ENCODE data around the gene CARF.

Gene CARF

DNA sequence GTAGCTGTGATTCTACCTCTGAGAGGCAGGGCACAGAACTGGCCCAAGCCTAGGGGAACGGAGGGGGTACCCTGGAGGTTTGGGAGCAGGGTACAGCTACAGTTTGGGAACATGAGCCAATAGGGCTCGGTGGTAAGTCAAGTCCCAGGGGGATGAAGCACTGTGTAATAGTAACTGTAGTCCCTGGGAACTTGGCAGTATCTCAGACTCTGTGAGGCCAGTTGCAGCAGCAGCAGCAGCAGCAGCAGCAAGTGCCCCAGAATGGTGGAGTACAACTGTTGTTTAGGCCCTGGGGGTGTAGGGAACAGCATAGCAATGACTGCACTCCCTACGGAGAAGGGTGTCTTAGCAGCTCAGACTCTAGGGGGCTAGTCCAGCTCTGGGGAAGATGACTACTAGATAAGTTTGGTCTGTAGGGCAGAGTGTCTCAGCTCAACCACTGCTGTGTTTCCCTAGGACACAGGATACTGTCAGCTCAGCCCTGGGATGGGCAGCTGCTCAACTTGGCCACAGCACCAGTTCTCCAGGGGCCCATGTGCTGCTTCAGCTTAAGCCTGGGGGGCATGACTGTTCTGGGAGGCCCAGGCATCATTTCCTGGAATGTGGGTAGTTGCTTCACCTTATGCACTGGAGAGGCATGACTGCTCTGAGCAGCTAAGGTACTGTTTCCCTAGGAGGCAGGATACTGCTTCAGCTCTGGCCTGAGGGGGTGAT is 20.5 kb downstream of the CARF start:
- peak overlapping the region; percentile 54 for H2BK15ac ChIP-seq (ENCODE audit: low read depth, poor library complexity, severe bottlenecking)
- H3K9ac ChIP-seq (ENCODE audit: low read length): peak overlapping the region; percentile 66
- H2AK5ac ChIP-seq (ENCODE audit: low read length, severe bottlenecking): no peak overlapping the region
- no peak overlapping the region for H3K4me2 ChIP-seq (ENCODE audit: low read length, poor library complexity, severe bottlenecking)
- peak overlapping the region in 1 of 2 experiments; percentile 37 for H3K4me3 ChIP-seq (ENCODE audit: insufficient read depth in 1 of 2, low read depth in 1 of 2, low read length in 2 of 2)
- peaks cover 8% of the 10 kb centered on the region for H3K4me1 ChIP-seq (ENCODE audit: control insufficient read depth, insufficient read depth, low read depth, low read length)
- H3K14ac ChIP-seq (ENCODE audit: low read length in 2 of 2): no peak overlapping the region
- H4K8ac ChIP-seq (ENCODE audit: low read length): no peak overlapping the region
- H2BK5ac ChIP-seq (ENCODE audit: low read depth, low read length, poor library complexity, severe bottlenecking): no peak overlapping the region
- no peak overlapping the region for H2AFZ ChIP-seq (ENCODE audit: low read depth, low read length)
- H3K36me3 ChIP-seq (ENCODE audit: control insufficient read depth in 1 of 2, insufficient read depth in 2 of 2, low read depth in 1 of 2, low read length in 2 of 2): peaks cover 11% of the 10 kb centered on the region in 2 experiments
- H2BK120ac ChIP-seq (ENCODE audit: low read depth, low read length): no peak overlapping the region
- H4K91ac ChIP-seq (ENCODE audit: low read length): peak overlapping the region; percentile 18
- peaks cover 2% of the 10 kb centered on the region for H3K79me1 ChIP-seq (replicated peaks; ENCODE audit: low read length, poor library complexity, severe bottlenecking)
- H3K18ac ChIP-seq (ENCODE audit: low read depth in 1 of 2, low read length in 2 of 2): no peak overlapping the region
- H2BK12ac ChIP-seq (ENCODE audit: low read length in 2 of 2): peak overlapping the region in 1 of 2 experiments; percentile 45
- H3K27ac ChIP-seq (ENCODE audit: low read length, poor library complexity, severe bottlenecking): no peak overlapping the region
- no peak overlapping the region for H3K23ac ChIP-seq (ENCODE audit: low read length in 2 of 2)
- H3K27me3 ChIP-seq (ENCODE audit: control insufficient read depth in 1 of 2, insufficient read depth in 1 of 2, low read length in 2 of 2): no peaks in the 10 kb centered on the region
- DNase-seq: peak; percentile 37
- 97% methylated on average over 3 of the region's 3 CpGs for WGBS
- H3K9me3 ChIP-seq (ENCODE audit: control insufficient read depth, low read length): no peaks in the 10 kb centered on the region
- no peak overlapping the region for H3K4ac ChIP-seq (ENCODE audit: low read depth in 1 of 2, low read length in 2 of 2)

DNA sequence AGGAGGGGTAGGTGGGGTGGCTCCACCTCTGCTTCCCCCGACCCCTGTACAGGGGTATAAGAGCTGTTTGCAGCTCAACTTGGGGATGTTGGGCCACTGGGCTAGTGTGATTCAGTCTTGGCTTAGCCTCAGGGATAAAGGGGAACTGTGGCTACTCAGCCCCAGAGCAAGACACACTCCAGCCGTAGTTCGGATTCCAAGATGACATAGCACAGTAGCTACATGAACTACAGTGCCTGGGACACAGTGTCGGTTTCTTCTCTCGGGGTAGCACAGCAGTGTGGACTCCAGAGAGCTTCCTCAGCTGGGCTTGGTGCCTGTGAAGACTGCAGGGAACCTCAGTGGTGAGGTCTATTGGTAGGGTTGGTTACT is 21.1 kb downstream of the CARF start:
- Histone ChIP-seq H2BK120ac (ENCODE audit: low read depth, low read length) (no peak overlapping the region), H3K27me3 (ENCODE audit: control insufficient read depth in 1 of 2, insufficient read depth in 1 of 2, low read length in 2 of 2) (no peaks in the 10 kb centered on the region), H3K4me3 (ENCODE audit: insufficient read depth in 1 of 2, low read depth in 1 of 2, low read length in 2 of 2) (peak overlapping the region in 1 of 2 experiments; percentile 37), H2BK15ac (ENCODE audit: low read depth, poor library complexity, severe bottlenecking) (no peak overlapping the region), H3K4me1 (ENCODE audit: control insufficient read depth, insufficient read depth, low read depth, low read length) (peaks cover 8% of the 10 kb centered on the region), H4K8ac (ENCODE audit: low read length) (no peak overlapping the region), H3K23ac (ENCODE audit: low read length in 2 of 2) (no peak overlapping the region), H2AK5ac (ENCODE audit: low read length, severe bottlenecking) (no peak overlapping the region), H3K27ac (ENCODE audit: low read length, poor library complexity, severe bottlenecking) (no peak overlapping the region), H3K14ac (ENCODE audit: low read length in 2 of 2) (no peak overlapping the region), H2AFZ (ENCODE audit: low read depth, low read length) (no peak overlapping the region), H3K9me3 (ENCODE audit: control insufficient read depth, low read length) (no peaks in the 10 kb centered on the region), H2BK5ac (ENCODE audit: low read depth, low read length, poor library complexity, severe bottlenecking) (no peak overlapping the region), H2BK12ac (ENCODE audit: low read length in 2 of 2) (peak overlapping the region in 1 of 2 experiments; percentile 45), H4K91ac (ENCODE audit: low read length) (no peak overlapping the region), H3K4ac (ENCODE audit: low read depth in 1 of 2, low read length in 2 of 2) (no peak overlapping the region), H3K36me3 (ENCODE audit: control insufficient read depth in 1 of 2, insufficient read depth in 2 of 2, low read depth in 1 of 2, low read length in 2 of 2) (peaks cover 6 to 11% of the 10 kb centered on the region in 2 experiments), H3K4me2 (ENCODE audit: low read length, poor library complexity, severe bottlenecking) (no peak overlapping the region), H3K9ac (ENCODE audit: low read length) (peak overlapping the region; percentile 48), H3K18ac (ENCODE audit: low read depth in 1 of 2, low read length in 2 of 2) (no peak overlapping the region), H3K79me1 (replicated peaks; ENCODE audit: low read length, poor library complexity, severe bottlenecking) (peaks cover 2% of the 10 kb centered on the region)
- WGBS: 95% methylated on average over 5 of the region's 5 CpGs
- no peak for DNase-seq

DNA sequence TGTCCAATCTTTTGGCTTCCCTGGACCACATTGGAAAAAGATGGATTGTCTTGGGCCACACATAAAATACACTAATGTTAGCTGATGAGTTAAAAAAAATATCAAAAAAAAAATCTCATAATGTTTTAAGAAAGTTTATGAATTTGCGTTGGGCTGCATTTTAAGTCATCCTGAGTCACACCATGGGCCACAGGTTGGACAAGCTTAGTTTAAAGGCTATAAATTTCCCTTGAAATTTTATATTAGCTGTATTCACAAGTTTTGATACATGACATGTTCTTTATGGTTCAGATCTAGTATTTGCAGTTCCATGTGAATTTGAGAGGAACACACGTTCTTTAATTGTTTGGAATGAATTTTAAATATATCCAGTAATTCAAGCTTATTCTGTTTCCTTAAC is 21.9 kb downstream of the CARF start:
- Histone ChIP-seq H2AFZ (ENCODE audit: low read depth, low read length) (no peak overlapping the region), H3K14ac (ENCODE audit: low read length in 2 of 2) (no peak overlapping the region), H3K4me3 (ENCODE audit: insufficient read depth in 1 of 2, low read depth in 1 of 2, low read length in 2 of 2) (no peak overlapping the region), H2BK12ac (ENCODE audit: low read length in 2 of 2) (no peak overlapping the region), H4K91ac (ENCODE audit: low read length) (no peak overlapping the region), H4K8ac (ENCODE audit: low read length) (no peak overlapping the region), H3K4me1 (ENCODE audit: control insufficient read depth, insufficient read depth, low read depth, low read length) (peaks cover 8% of the 10 kb centered on the region), H2AK5ac (ENCODE audit: low read length, severe bottlenecking) (no peak overlapping the region), H3K18ac (ENCODE audit: low read depth in 1 of 2, low read length in 2 of 2) (no peak overlapping the region), H3K23ac (ENCODE audit: low read length in 2 of 2) (no peak overlapping the region), H3K27ac (ENCODE audit: low read length, poor library complexity, severe bottlenecking) (no peak overlapping the region), H3K4ac (ENCODE audit: low read depth in 1 of 2, low read length in 2 of 2) (no peak overlapping the region), H3K9ac (ENCODE audit: low read length) (no peak overlapping the region), H2BK5ac (ENCODE audit: low read depth, low read length, poor library complexity, severe bottlenecking) (no peak overlapping the region), H3K4me2 (ENCODE audit: low read length, poor library complexity, severe bottlenecking) (no peak overlapping the region), H3K79me1 (replicated peaks; ENCODE audit: low read length, poor library complexity, severe bottlenecking) (peaks cover 2% of the 10 kb centered on the region), H3K36me3 (ENCODE audit: control insufficient read depth in 1 of 2, insufficient read depth in 2 of 2, low read depth in 1 of 2, low read length in 2 of 2) (peaks cover 8 to 11% of the 10 kb centered on the region in 2 experiments), H3K9me3 (ENCODE audit: control insufficient read depth, low read length) (peaks cover 5% of the 10 kb centered on the region), H2BK120ac (ENCODE audit: low read depth, low read length) (no peak overlapping the region), H3K27me3 (ENCODE audit: control insufficient read depth in 1 of 2, insufficient read depth in 1 of 2, low read length in 2 of 2) (no peaks in the 10 kb centered on the region), H2BK15ac (ENCODE audit: low read depth, poor library complexity, severe bottlenecking) (no peak overlapping the region)
- no peak for DNase-seq
- no CpG with 5 or more reads among the region's 2 CpGs for WGBS

DNA sequence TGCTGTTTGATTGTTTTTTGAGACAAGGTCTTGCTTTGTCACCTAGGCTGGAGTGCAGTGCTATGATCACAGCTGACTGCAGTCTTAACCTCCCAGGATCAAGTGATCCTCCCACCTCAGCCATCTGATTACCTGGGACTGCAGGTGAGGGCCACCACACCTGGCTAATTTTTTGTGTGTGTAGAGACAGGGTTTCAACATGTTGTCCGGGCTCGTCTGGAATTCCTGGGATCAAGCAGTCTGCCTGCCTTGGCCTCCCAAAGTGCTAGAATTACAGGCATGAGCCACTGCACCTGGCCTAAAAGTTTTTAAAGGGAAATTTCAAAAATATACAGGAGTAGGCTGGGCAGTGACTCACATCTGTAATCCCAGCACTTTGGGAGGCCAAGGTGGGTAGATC is 22.4 kb downstream of the CARF start:
- H2AK5ac ChIP-seq (ENCODE audit: low read length, severe bottlenecking): no peak overlapping the region
- WGBS: 93% methylated on average over 2 of the region's 2 CpGs
- no peak overlapping the region for H4K8ac ChIP-seq (ENCODE audit: low read length)
- no peak overlapping the region for H2BK15ac ChIP-seq (ENCODE audit: low read depth, poor library complexity, severe bottlenecking)
- H3K9ac ChIP-seq (ENCODE audit: low read length): no peak overlapping the region
- no peak overlapping the region for H4K91ac ChIP-seq (ENCODE audit: low read length)
- H3K14ac ChIP-seq (ENCODE audit: low read length in 2 of 2): no peak overlapping the region
- H3K23ac ChIP-seq (ENCODE audit: low read length in 2 of 2): no peak overlapping the region
- H2AFZ ChIP-seq (ENCODE audit: low read depth, low read length): no peak overlapping the region
- no peak overlapping the region for H2BK120ac ChIP-seq (ENCODE audit: low read depth, low read length)
- H3K27ac ChIP-seq (ENCODE audit: low read length, poor library complexity, severe bottlenecking): no peak overlapping the region
- no peaks in the 10 kb centered on the region for H3K27me3 ChIP-seq (ENCODE audit: control insufficient read depth in 1 of 2, insufficient read depth in 1 of 2, low read length in 2 of 2)
- H3K4me3 ChIP-seq (ENCODE audit: insufficient read depth in 1 of 2, low read depth in 1 of 2, low read length in 2 of 2): no peak overlapping the region
- no peak overlapping the region for H2BK5ac ChIP-seq (ENCODE audit: low read depth, low read length, poor library complexity, severe bottlenecking)
- H3K4me2 ChIP-seq (ENCODE audit: low read length, poor library complexity, severe bottlenecking): no peak overlapping the region
- no peak for DNase-seq
- peaks cover 11 to 13% of the 10 kb centered on the region in 2 experiments for H3K36me3 ChIP-seq (ENCODE audit: control insufficient read depth in 1 of 2, insufficient read depth in 2 of 2, low read depth in 1 of 2, low read length in 2 of 2)
- H3K18ac ChIP-seq (ENCODE audit: low read depth in 1 of 2, low read length in 2 of 2): no peak overlapping the region
- H3K4ac ChIP-seq (ENCODE audit: low read depth in 1 of 2, low read length in 2 of 2): no peak overlapping the region
- H3K79me1 ChIP-seq (replicated peaks; ENCODE audit: low read length, poor library complexity, severe bottlenecking): peaks cover 2% of the 10 kb centered on the region
- H3K4me1 ChIP-seq (ENCODE audit: control insufficient read depth, insufficient read depth, low read depth, low read length): peaks cover 8% of the 10 kb centered on the region
- H3K9me3 ChIP-seq (ENCODE audit: control insufficient read depth, low read length): peaks cover 8% of the 10 kb centered on the region
- no peak overlapping the region for H2BK12ac ChIP-seq (ENCODE audit: low read length in 2 of 2)

All from mesenchymal stem cell (in vitro differentiated cells and primary cell).